Activated naive CD4-positive, alpha-beta T cell treated with anti-CD3 and anti-CD28 coated beads, Interleukin-2, amount 50 U/mL, for 24 hours (primary cell): ENCODE measurements around the gene AGAP1.

Source experiments
- H3K27ac Mint-ChIP-seq: one replicate; pipeline ENCODE4 v1.8.0; 2021; ENCODE audit warnings: mild to moderate bottlenecking, mixed read lengths
- H3K27me3 Mint-ChIP-seq: one replicate; pipeline ENCODE4 v1.8.0; 2021; ENCODE audit warnings: mixed read lengths
- H3K36me3 Mint-ChIP-seq: one replicate; pipeline ENCODE4 v1.8.0; 2021; ENCODE audit warnings: mixed read lengths
- H3K4me1 Mint-ChIP-seq: one replicate; pipeline ENCODE4 v1.8.0; 2021; ENCODE audit warnings: mixed read lengths
- H3K4me3 Mint-ChIP-seq: one replicate; pipeline ENCODE4 v1.8.0; 2021; ENCODE audit warnings: mild to moderate bottlenecking, mixed read lengths
- H3K9me3 Mint-ChIP-seq: one replicate; pipeline ENCODE4 v1.8.0; 2021; ENCODE audit warnings: mixed read lengths

AGAP1 gene

DNA sequence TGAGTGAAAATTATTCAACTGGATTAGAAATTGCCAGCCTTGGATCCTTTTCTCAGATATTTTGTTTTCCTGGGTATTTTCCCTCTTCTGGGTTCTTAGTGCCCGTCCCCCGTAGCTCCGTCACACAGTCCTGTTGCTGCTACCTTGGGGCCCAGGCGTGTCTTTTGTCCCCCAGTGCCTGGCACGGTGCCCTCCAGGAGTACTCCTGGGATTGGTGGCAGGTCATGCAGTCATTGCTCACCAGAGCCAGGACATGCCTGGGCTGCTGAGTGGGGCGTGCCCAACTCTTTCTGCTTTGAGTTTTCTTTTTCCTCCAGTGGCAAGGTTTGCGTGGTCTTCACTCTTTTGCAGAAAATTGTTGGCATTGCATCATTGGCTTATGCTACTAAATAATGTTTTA lies 275.2 kb downstream of the AGAP1 start:
- H3K9me3 Mint-ChIP-seq, result no peaks in the 10 kb centered on the region
- H3K36me3 Mint-ChIP-seq, result no peaks in the 10 kb centered on the region
- H3K27me3 Mint-ChIP-seq, result peaks cover 1% of the 10 kb centered on the region
- H3K4me1 Mint-ChIP-seq, result peaks cover 3% of the 10 kb centered on the region
- H3K4me3 Mint-ChIP-seq, result no peak overlapping the region
- no peak overlapping the region for H3K27ac Mint-ChIP-seq

DNA sequence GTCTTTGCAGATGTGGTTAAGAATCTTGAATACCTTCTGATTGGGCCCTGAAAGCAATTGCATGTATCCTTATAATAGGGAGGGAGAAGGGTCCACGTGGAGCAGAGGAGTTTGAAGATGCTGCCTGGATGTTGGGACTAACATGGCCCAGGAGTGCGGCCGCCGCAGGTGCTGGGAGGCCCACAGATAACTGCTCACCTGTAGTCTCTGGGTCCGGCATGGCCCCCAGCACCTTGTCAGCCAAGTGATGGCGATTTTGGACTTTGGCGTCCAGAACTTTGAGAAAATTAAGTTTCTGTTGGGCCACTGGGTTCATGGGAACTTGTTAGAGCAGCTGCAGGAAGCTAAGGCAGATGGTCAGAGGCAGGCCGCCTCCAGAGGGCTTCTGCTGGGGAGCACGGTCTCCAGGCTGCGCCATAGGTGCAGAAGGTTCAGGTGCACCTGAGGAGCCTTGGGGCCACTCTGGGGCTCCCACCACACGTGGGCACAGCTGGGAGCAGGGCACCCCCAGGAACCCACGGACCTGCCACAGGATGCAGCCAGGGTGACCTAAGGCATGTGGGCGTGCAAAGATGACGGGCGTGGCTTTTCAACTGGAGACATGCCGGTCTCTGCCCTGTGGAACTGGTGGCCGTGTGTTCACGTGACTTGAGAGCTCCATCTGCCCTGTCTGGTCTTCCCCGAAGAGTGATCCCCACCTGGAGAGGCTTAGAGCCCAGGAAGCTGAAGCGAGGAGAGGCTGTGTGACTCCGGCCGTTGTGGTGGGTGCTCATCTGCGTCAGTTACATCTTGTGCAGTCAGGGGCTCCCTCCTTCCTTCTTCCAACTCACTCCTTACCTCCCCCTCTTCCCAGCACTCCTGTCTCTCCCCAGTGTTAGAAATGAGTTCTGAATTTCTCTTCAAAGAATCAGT lies 277.3 kb downstream of the AGAP1 start:
- no peaks in the 10 kb centered on the region for H3K9me3 Mint-ChIP-seq
- no peak overlapping the region for H3K27ac Mint-ChIP-seq
- H3K36me3 Mint-ChIP-seq, result no peaks in the 10 kb centered on the region

DNA sequence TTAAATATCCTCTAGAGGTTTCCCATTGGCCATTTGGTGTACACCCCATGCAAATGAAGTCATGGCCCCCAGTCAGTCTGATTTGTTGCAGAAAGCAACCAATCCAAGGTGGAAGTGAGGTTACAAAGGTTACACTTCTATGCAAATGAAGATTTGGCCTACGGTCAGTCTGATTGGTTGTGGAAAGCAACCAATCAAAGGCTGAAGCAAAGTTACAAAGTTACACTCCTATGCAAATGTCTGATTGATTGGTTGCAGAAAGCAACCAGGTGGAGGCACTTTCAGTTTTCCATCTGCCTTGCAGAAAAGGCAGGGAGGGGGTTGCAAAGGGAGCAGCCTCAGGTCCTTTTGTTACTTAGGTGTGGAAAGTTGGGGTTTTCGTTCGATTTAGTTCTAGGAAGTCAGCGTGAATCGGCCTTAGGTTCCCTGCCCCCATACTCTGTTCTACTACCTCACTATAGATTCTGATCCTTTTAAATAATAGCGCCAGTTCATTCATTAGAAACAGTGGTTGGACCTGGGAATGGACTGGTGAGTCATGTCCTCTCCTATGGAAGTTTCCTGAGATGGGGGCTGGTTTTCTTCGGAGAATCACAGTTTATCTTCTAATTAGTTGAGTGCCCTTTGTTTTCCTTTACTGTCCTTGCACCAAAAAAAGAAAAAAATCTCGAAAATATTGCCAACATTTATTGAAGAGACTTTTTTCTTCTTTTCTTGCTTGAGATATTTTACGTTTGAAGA lies 279.5 kb downstream of the AGAP1 start:
- peaks cover 6% of the 10 kb centered on the region for H3K27me3 Mint-ChIP-seq
- no peaks in the 10 kb centered on the region for H3K4me1 Mint-ChIP-seq
- H3K27ac Mint-ChIP-seq, result no peak overlapping the region
- H3K36me3 Mint-ChIP-seq, result no peaks in the 10 kb centered on the region
- H3K4me3 Mint-ChIP-seq, result no peak overlapping the region
- no peaks in the 10 kb centered on the region for H3K9me3 Mint-ChIP-seq

More for the DNA sequence above, 277.3 kb downstream of the AGAP1 start:
- H3K4me3 Mint-ChIP-seq, result no peak overlapping the region
- H3K4me1 Mint-ChIP-seq, result peaks cover 3% of the 10 kb centered on the region
- peaks cover 1% of the 10 kb centered on the region for H3K27me3 Mint-ChIP-seq

DNA sequence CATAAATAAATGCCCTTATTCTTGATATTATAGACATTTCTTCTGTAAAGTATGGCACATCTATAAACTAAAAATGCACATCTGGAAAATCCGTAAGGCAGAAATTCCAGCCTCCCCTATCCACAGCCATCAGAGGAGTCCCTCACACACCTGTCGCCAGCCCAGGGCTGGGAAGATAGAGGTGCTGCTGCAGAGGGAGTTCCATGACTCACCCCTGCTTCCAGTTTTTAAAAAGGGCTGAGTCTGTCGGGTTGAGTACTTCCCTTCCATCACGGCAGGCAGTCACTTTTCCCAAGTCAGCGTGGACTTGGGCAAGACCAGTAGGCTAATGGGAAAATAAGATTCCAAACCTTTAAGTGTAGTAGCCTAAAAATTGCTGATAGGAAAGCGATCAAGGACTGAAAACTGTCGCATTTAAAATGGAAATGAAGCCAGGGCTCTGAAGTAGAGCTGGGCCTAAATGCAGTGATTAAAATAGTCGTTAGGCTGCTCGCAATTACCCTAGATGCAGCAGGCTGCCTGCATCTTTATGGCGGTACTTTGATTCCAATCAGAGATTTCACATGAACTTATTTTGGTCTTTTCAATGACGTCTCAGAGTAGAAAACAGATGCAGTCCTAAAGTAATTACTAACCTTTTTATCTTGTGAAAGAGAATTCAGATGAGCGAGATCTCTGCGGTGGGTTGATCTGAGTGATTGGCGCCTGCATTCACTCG lies 280.5 kb downstream of the AGAP1 start:
- no peak overlapping the region for H3K27ac Mint-ChIP-seq
- H3K4me3 Mint-ChIP-seq, result no peak overlapping the region
- no peaks in the 10 kb centered on the region for H3K4me1 Mint-ChIP-seq
- no peaks in the 10 kb centered on the region for H3K36me3 Mint-ChIP-seq
- peaks cover 10% of the 10 kb centered on the region for H3K27me3 Mint-ChIP-seq
- H3K9me3 Mint-ChIP-seq, result no peaks in the 10 kb centered on the region

DNA sequence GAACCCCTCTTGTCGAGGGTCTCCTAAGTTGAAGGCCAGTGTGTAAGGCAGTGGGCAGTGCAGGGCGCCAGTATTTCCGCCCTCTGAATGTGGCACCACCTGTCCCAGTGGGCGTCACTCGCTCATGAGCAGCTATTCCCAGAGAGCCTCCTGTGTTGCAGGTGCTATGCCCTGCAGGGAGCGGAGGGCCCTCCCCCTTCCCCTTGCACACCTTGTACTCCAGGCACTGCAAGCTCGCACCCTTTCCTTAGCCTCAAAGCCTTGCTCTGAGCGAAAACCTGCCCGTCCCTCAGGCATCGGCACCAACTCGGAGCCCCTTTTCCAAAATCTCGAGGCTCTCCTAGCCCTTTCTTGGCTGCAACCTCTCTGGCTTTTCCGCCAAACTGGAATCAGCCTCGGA lies 282.7 kb downstream of the AGAP1 start:
- Mint-ChIP-seq H3K4me1 (no peaks in the 10 kb centered on the region), H3K27me3 (peaks cover 14% of the 10 kb centered on the region), H3K36me3 (no peaks in the 10 kb centered on the region)

DNA sequence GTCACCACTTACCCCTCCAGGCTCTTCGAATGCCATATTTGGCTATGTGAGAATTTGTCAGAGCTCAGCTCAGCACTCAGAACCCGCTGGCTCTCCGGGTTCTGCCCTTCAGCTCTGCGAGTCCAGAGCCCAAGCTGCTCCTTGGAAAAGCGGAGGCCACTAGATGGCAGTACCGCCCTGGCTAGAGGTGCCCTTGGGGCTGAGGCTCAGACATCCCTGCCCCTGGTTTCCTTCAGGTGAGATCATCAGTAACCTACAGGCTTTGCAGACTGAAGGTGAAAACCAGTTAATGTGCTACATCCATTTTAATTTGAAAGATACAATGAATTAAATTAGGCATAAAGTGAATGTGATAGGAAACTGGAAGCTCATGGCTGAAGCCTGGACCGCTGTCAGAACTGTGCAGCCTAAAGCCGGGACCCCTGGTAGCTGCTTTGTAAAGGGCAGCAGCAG lies 285.6 kb downstream of the AGAP1 start:
- Mint-ChIP-seq H3K36me3 (no peaks in the 10 kb centered on the region), H3K4me3 (no peak overlapping the region), H3K4me1 (no peaks in the 10 kb centered on the region), H3K9me3 (no peaks in the 10 kb centered on the region), H3K27me3 (peaks cover 17% of the 10 kb centered on the region), H3K27ac (no peak overlapping the region)

More for the DNA sequence above, 282.7 kb downstream of the AGAP1 start:
- Mint-ChIP-seq H3K27ac (no peak overlapping the region), H3K9me3 (no peaks in the 10 kb centered on the region), H3K4me3 (no peak overlapping the region)

DNA sequence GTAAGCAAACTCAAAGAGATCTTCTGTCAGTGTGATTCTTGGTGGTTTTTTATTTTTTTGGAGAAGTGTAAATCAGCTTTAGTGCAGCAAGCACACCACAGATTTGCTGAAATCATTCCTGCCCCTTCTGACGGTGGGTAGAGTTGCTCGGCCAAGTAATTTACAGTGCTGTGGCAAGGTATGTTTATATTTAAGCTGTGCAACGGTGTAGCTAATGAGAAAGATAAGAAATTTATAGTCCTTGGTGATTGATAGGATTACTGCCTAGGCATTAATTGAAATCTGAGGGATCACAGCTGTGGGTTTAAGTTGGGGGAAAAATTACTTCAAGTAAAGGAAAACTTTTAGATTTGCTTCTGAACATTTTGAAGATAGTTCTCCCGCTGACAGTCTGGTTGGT lies 286.6 kb downstream of the AGAP1 start:
- Mint-ChIP-seq H3K27ac (no peak overlapping the region), H3K9me3 (no peaks in the 10 kb centered on the region), H3K4me1 (no peaks in the 10 kb centered on the region), H3K36me3 (no peaks in the 10 kb centered on the region), H3K27me3 (peaks cover 18% of the 10 kb centered on the region), H3K4me3 (no peak overlapping the region)

DNA sequence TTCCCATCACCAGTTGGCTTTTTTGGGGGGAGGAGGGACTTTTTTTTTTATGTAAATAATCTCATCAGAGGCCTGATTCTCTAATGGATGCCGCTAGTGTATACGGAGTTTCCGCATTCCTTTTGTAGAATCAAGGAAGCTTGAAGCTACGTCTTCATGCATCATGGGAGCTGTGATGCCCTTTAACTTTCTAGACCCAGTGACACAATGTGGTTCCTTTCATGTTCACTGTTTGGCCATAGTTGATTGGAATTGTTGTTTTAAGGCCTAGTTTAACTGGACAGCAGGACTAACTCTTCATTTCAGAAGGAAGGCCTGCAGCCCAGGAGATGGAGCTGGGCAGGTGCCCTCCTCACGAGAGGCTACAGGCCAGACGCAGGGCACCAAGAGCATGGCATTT lies 287.9 kb downstream of the AGAP1 start:
- H3K27me3 Mint-ChIP-seq, result peaks cover 18% of the 10 kb centered on the region
- no peaks in the 10 kb centered on the region for H3K9me3 Mint-ChIP-seq
- no peaks in the 10 kb centered on the region for H3K4me1 Mint-ChIP-seq
- H3K4me3 Mint-ChIP-seq, result no peak overlapping the region
- H3K36me3 Mint-ChIP-seq, result no peaks in the 10 kb centered on the region
- H3K27ac Mint-ChIP-seq, result no peak overlapping the region

DNA sequence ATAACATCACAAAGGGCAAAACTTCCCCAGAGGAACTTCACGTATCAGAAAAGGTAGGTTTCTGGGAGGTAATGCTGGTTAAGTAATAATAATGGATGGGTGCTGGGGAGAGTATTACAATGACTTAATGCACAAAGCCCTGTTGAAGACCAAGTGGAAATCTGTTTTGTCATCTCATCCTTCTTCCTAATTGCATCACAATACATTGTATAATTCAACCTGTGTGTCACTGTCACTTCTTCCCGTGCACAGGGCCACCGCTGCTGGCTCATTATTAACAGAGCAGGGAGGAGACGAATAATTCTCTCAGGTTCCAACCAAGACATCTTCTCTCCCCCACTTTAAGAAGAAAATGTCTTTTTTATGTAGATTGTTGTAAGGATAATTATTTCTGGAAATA lies 290.9 kb downstream of the AGAP1 start:
- H3K9me3 Mint-ChIP-seq, result no peaks in the 10 kb centered on the region
- no peak overlapping the region for H3K4me3 Mint-ChIP-seq
- peaks cover 11% of the 10 kb centered on the region for H3K27me3 Mint-ChIP-seq
- no peaks in the 10 kb centered on the region for H3K4me1 Mint-ChIP-seq
- no peak overlapping the region for H3K27ac Mint-ChIP-seq
- no peaks in the 10 kb centered on the region for H3K36me3 Mint-ChIP-seq

DNA sequence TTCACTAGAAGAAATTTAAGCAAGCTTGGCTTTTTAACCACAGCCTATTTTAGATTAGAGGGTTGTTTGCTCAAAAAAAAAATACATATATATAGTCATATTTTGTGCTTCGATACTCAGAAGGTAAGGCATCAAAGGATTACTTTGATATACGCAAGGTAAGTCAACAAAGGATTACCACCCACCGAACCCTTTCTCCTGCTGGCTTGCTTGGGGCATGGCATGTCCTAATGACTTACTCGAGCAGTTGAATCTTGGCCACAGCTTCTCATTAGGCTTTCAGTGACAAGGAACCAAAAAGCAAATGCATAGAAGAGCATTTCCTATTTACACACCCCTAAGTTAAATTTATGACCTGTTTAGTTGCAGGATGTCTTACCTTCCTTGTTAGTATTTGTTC lies 295.7 kb downstream of the AGAP1 start:
- Mint-ChIP-seq H3K4me3 (no peak overlapping the region), H3K9me3 (no peaks in the 10 kb centered on the region), H3K4me1 (no peaks in the 10 kb centered on the region), H3K36me3 (no peaks in the 10 kb centered on the region), H3K27ac (no peak overlapping the region), H3K27me3 (peaks cover 18% of the 10 kb centered on the region)

DNA sequence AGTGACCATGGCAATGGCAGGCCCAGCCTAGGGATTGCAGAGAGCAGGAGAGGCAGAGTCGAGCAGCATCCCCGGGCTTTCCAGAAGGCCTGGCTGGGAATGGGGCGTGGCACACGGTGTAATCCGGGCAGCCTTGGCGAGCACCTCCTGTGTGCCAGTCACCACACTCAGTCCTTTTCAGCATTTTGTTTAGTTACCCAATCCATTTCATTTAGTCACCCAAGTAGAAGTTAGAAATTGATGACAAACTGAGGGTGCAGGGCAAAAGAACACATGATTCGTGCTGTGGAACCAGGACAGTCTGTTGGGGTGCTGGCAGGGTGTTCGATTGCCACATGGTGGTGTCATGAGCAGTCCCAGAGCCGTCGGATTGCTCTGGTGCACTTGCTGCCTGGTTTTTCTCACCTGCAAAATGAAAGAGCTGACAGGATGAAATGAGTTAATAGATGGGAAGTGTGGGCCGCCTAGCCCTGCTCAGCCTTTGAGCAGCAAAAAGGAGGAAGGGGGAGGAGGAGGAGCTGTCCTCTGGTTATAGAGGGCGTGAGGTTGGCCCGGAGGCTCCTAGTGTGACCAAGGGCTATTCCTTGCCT lies 299.4 kb downstream of the AGAP1 start:
- peaks cover 15% of the 10 kb centered on the region for H3K27me3 Mint-ChIP-seq

DNA sequence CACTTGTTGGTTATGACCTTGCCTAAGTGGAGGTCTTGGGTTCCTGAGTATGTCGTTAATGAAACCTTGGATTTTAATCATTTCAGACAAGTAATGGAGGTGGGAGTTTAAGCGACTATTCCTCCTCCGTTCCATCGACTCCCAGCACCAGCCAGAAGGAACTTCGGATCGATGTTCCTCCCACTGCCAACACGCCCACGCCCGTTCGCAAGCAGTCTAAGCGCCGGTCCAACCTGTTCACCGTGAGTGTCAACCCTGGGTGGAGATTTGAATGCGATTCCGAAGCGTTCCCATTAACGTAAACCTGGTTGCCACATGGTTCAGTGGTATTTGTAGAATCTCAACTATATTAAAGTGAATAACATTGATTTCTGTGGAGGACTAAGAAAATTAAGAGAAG lies 305.4 kb downstream of the AGAP1 start:
- H3K36me3 Mint-ChIP-seq, result no peaks in the 10 kb centered on the region
- H3K4me3 Mint-ChIP-seq, result no peak overlapping the region
- H3K9me3 Mint-ChIP-seq, result no peaks in the 10 kb centered on the region
- peaks cover 4% of the 10 kb centered on the region for H3K27me3 Mint-ChIP-seq
- H3K27ac Mint-ChIP-seq, result no peak overlapping the region
- no peaks in the 10 kb centered on the region for H3K4me1 Mint-ChIP-seq

More for the DNA sequence above, 299.4 kb downstream of the AGAP1 start:
- no peaks in the 10 kb centered on the region for H3K4me1 Mint-ChIP-seq
- no peaks in the 10 kb centered on the region for H3K9me3 Mint-ChIP-seq
- H3K4me3 Mint-ChIP-seq, result no peak overlapping the region
- H3K36me3 Mint-ChIP-seq, result no peaks in the 10 kb centered on the region
- no peak overlapping the region for H3K27ac Mint-ChIP-seq

DNA sequence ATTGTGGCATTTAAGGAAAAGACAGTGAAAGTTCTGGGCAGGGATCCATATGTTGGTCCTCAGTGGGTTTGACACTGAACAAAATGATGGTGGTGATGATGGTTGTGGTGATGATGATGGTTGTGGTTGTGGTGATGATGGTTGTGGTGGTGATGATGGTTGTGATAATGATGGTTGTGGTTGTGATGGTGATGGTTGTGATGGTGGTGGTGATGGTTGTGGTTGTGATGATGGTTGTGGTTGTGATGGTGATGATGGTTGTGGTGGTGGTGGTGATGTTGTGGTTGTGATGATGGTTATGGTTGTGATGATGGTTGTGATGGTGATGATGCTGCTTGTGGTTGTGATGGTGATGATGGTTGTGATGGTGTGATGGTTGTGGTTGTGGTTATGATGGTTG lies 308.7 kb downstream of the AGAP1 start:
- no peak overlapping the region for H3K4me3 Mint-ChIP-seq
- H3K27ac Mint-ChIP-seq, result no peak overlapping the region
- peaks cover 8% of the 10 kb centered on the region for H3K27me3 Mint-ChIP-seq
- no peaks in the 10 kb centered on the region for H3K4me1 Mint-ChIP-seq
- H3K36me3 Mint-ChIP-seq, result no peaks in the 10 kb centered on the region
- no peaks in the 10 kb centered on the region for H3K9me3 Mint-ChIP-seq

DNA sequence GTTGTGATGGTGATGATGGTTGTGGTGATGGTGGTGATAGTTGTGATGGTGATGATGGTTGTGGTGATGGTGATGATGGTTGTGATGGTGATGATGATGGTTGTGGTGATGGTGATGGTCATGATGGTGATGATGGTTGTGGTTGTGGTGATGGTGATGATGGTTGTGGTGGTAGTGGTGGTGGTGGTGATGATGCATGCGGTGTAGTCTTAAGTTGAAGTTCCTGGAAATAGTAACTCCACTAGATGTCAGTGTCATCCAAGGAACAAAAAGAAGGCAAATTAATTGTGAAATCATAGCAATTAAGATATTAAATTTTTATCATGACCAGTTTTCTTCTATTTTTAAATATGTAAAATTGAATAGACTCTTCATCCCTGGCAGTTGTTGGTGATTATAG lies 309.2 kb downstream of the AGAP1 start:
- no peak overlapping the region for H3K27ac Mint-ChIP-seq
- H3K9me3 Mint-ChIP-seq, result no peaks in the 10 kb centered on the region
- no peak overlapping the region for H3K4me3 Mint-ChIP-seq
- no peaks in the 10 kb centered on the region for H3K4me1 Mint-ChIP-seq
- H3K36me3 Mint-ChIP-seq, result no peaks in the 10 kb centered on the region
- peaks cover 8% of the 10 kb centered on the region for H3K27me3 Mint-ChIP-seq

DNA sequence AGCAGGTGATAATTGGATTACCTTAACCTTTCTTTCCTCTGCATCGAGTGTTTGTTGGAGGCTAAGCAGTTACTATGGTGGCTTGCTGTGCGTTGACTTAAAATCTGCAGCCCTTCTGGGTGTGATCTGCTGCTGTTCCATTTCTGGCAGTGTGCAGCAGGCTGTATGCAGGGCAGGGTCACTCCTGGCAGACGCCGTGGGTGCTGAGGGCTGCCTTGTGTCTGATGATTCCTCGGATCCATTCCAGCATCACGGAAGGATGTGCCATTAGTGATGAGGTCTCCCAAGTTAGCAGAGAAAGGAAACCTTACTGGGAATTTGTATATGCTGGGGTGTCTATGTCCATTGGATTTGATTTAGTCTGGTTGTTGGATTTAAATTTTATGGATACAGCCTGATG lies 310.8 kb downstream of the AGAP1 start:
- H3K4me3 Mint-ChIP-seq, result no peak overlapping the region
- no peaks in the 10 kb centered on the region for H3K36me3 Mint-ChIP-seq
- H3K27me3 Mint-ChIP-seq, result peaks cover 5% of the 10 kb centered on the region
- no peaks in the 10 kb centered on the region for H3K4me1 Mint-ChIP-seq
- H3K27ac Mint-ChIP-seq, result no peak overlapping the region
- H3K9me3 Mint-ChIP-seq, result no peaks in the 10 kb centered on the region
